HG03565 (cell line): ENCODE data around the gene MPND.
"Not testable (repeated sequence)": the region's sequence is repeated elsewhere in the genome, so short reads cannot be mapped to it uniquely, and the experiment has no call there.

Experiments
- ATAC-seq: cut with Tn5 transposase; IDR thresholded peaks from one replicate; pipeline ENCODE4 v1.9.1; 2021; ENCODE audit warnings: mild to moderate bottlenecking, moderate library complexity; ENCODE audit not compliant: unreplicated experiment

MPND gene

DNA sequence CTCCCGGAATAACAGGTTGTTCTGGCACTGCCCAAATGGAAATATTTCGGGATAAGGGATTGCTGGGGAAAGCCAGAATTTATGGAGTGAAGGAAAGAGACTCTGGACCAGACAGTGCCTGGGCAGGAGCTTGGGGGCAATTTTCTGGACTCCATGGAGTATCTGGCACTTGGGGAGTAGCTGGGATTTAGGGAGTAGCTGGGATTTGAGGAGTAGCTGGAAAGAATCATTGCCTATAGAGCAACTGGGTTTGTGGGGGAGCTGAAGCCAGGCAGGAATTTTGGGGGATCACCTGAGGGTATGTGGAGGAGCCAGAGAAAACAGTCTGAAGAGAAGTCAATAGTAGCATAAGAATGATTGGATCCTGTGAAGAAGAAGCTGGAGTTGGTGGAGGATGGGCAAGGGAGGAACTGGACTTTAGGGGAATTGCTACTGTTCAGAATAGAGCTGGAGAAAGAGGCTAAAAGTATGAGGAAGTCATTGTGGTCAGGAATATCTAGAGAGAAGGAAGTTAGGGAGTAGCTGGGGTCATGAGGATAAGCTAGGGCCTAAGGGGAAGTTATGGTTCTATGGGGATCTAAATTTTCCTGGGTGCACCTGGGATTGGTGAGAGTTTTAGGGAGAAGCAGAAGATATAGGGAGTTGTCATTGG lies 24.2 kb upstream of the MPND start:
- no peak for ATAC-seq

DNA sequence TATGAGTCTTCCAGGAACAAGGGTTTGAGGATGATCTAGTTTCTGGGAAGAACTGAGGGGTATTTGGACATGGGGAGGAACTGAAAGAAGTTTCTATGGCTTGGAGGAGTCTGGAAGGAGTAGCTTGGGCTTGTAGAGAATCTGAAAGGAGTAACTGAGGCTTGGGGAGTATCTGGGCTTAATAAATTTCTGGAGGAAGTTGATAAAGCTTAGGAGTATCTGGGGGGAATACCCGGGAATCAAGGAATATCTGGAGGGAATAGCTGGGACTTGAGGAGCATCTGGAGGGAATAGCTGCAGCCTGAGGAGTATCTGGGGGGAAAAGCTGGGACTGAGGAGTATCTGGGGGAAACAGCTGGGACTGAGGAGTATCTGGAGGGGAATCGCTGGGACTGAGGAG lies 22.9 kb upstream of the MPND start:
- ATAC-seq: no peak

DNA sequence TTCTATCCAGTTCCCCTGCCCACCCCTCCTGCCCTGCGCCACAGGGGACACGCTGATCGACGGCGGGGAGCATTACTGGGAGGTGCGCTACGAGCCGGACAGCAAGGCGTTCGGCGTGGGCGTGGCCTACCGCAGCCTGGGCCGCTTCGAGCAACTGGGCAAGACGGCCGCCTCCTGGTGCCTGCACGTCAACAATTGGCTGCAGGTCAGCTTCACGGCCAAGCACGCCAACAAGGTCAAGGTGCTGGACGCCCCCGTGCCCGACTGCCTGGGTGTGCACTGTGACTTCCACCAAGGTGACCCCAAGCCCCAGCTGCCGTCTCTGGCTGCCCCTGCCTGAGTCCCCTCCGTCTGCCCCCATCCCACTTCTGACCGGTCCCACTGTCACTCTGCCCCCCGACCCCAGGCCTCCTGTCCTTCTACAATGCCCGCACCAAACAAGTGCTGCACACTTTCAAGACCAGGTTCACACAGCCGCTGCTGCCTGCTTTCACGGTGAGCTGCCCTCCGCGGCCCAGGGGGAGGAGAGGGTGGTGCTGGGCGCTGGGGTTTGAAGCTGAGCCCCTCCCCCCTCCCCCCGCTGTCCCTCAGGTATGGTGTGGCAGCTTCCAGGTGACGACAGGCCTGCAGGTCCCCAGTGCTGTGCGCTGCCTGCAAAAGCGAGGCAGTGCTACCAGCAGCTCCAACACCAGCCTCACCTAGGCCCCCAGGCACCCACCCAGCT lies 20.3 kb upstream of the MPND start:
- no peak for ATAC-seq

GRCh38 chr19:4323692-4324091 lies 19.7 kb upstream of the MPND start:
- no peak for ATAC-seq

DNA sequence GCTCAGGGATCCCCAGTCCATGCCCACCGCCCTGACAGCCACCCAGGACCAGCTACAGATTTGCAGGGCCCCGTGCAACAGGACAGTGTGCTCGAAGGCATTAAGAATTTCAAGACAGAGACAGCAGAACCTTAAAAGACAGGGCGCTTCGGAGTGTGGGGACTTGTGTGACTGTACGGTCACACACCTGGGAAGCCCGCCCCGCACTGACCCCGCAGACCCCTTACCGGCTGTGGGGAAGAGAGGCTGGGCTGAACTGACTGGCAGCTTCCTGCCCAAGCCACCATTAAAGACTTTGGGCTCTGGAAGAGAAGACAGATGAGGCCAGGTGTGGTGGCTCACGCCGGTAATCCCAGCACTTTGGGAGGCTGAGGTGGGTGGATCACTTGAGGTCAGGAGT lies 19.1 kb upstream of the MPND start:
- ATAC-seq: no peak

GRCh38 chr19:4326215-4326836 lies 17.0 kb upstream of the MPND start:
- ATAC-seq: no peak

DNA sequence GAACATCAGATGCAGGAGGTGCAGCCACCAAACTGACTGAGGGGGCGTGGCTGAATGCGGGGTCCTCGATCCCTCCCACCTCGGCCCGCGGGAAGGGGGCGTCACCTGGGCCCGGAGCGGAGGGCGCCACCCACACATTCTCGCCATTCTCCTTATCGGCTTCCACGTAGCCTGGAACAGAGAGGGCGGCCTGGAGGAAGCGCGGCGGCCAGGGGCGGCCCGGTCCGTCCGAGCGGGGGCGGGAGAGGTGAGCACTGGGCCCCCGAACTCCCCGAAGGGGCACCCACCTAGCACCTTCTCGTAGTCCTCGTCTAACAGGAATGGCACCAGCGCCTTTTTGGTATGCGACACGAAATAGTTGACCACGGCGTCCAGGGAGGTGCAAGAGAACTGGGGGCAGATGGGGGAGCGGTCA lies 16.5 kb upstream of the MPND start:
- no peak for ATAC-seq

DNA sequence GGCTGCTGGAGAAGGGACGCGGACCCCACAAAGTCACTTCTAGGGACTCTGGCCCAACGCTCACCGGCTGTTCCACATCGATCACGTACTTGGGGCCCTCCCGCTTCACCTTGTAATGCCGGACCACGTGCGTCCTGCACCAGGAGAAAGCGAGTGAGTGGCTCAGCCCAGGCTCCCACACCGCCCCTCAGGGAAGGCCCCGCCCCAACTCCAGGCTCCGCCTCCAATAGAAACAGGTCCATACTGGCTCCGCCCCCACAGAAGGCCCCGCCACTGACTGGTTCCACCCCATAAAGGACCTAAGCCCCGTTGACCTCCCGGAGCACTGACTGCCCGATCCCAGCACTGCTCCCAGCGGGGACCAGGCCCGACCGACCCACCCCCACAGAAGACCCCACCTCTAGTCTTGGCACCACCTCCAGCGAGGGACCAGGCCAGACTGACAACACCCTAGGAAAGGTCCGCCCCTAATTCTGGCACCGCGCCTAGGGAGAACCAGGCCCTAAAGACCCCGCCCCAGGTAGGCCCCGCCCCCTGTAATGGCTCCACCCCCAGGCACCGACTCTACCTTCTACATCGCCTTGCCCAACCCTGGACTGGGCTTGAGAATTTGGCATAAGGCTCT lies 16.0 kb upstream of the MPND start:
- ATAC-seq: no peak

- ATAC-seq: no peak
These were observed 15.5 kb upstream of the MPND start for GRCh38 chr19:4327877-4328242.

GRCh38 chr19:4328243-4328990 lies 14.9 kb upstream of the MPND start:
- ATAC-seq: peak; percentile 71

DNA sequence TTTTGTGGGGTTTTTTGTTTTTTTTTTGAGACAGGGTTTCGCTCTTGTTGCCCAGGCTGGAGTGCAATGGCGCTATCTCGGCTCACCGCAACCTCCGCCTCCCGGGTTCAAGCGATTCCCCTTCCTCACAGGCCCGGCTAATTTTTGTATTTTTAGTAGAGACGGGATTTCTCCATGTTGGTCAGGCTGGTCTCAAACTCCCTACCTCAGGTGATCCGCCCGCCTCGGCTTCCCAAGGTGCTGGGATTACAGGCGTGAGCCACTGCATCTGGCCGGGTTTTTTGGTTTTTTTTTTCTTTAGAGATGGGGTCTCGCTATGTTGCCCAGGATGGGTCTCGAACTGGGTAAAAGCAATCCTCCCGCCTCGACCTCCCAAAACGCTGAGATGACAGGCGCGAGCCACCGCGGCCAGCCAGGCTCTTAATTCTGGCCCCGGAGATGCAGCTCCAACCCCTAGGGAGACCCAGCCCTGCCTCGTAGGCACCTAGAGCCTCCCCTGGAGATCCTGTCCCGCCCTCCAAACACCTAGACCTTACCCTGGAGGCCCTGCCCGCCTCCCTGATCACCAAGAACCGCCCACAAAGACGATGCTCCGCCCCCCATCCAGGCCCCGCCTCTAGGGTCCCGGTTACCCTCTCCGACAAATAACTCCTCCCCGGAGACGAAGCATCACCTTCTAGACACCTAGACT lies 14.2 kb upstream of the MPND start:
- not testable (repeated sequence) for ATAC-seq

- no peak for ATAC-seq
These were observed 13.5 kb upstream of the MPND start for GRCh38 chr19:4329858-4330257.

- ATAC-seq: no peak
These were observed 8.3 kb upstream of the MPND start for GRCh38 chr19:4334929-4335570.

DNA sequence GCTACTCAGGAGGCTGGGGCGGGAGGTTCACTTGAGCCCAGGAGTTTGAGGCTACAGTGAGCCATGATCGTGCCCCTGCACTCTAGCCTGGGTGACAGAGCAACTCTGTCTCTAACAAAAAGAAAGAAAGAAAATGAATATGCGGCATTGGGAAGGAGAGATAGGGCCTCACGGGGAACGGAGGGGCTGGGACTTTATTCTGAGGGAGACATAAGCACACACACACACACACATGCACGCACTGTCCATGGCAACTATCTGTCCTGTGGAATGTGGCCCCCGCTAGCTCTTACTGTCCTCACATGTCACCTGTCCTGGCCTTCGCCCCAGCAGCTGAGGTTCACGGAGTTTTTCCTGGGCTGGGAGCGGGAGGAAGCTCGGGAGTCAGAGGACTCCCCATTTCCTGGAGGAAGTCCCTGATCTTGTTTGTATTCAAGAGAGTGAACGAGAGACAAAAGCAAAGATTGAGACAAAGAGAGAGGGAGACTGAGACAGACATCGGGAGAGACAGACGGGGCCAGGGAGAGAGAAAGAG lies 5.4 kb upstream of the MPND start:
- ATAC-seq: no peak

GRCh38 chr19:4338441-4339355 lies 4.7 kb upstream of the MPND start, which contains the start of gene STAP2:
STAP2 (minus strand) TSS chr19:4338827; CDS start chr19:4338753, 74 bp downstream.
- no peak for ATAC-seq

DNA sequence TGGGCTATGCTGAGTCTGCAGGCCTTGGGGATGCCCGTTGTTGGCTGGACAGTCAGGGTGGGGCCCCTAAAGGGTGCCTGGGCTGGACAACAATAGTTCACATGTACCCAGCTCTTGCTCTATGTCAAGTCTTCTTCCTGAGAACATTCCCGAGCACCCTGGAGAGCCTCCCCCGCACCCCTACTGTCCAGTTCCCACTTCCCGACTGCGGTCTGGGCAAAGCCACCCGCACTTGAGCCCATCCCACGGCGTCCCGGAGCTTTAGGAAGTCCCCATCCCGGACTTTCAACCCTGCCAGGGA lies 1.1 kb upstream of the MPND start:
- ATAC-seq: no peak

- peak; percentile 82 for ATAC-seq
These were observed 570 bp upstream of the MPND start for GRCh38 chr19:4342615-4343369.

DNA sequence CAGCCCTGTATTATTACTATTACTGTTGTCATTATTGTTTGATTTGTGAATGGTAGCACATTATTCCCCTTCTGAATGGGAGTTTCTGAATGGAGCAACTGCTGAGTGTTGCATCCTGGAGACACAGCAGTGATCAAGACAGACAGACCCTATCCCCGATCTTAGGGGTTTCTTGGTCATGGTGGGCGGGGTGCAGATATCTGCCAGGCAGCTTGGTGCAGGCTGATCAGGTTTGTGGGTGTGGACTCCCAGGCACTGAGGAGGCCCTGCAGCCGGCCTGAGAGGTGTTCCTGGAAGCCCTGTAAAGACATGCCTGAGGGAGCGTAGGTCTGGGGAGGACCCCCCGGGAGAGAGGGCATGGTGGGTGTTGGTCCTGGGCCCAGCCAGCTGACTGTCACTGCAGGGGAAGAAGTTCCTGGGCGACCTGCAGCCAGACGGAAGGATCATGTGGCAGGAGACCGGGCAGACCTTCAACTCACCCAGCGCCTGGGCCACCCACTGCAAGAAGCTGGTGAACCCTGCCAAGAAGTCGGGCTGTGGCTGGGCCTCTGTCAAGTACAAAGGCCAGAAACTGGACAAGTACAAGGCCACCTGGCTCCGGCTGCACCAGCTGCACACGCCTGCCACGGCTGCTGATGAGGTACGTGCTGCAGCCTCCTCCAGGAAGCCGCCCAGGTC lies 2.1 kb downstream of the MPND start:
- no peak for ATAC-seq
